Fibroblast of lung (primary cell): ENCODE measurements around the gene NCAPD2.

ENCODE experiments used
- EZH2 ChIP-seq: IDR thresholded peaks from 2 replicates; pipeline ENCODE4 v1.5.1; 2012; ENCODE audit warnings: low read length, control low read depth, mild to moderate bottlenecking; ENCODE audit errors: missing control alignments
- TF ChIP-seq, protein P1 (sequence below), 2 donors: IDR thresholded peaks in 1 of 2; conservative IDR thresholded peaks in 1 of 2; 1 replicate in 1 of 2; 2 replicates in 1 of 2; pipeline ENCODE4 v1.5.1; 2011 to 2012; ENCODE audit warnings: low read length in 2 of 2, control low read depth in 1 of 2, inconsistent platforms in 1 of 2, low read depth in 1 of 2, mild to moderate bottlenecking in 1 of 2

DNA sequence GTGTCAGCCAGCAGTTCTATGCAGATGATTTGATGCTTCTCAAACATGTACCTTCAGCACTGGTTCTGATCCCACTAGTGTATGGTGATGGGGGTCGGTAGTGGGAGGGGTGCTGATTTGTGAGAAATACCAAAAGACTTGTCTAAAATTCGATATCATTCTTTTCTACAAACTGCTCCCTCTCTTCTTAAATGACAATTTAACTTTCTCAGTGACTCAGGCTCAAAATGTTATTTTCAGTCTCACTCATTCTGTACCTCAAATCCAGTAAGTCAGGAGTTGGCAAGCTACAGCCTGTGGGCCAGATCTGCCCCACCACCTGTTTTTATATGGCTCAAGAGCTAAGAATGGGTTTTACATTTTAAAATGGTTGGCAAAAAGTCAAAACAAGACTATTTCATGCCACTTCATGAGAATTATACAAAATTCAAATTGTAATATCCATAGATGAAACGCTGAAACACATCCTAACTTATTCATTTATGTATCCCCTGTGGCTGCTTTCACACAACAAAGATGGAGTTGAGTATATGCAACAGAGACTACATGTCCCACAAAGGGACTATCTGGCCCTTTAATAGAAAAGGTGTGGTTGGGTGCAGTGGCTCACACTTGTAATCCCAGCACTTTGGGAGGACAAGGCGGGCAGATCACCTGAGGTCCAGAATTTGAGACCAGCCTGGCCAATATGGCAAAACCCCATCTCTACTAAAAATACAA lies 80.8 kb downstream of the NCAPD2 start:
- TF ChIP-seq, protein P1, sequence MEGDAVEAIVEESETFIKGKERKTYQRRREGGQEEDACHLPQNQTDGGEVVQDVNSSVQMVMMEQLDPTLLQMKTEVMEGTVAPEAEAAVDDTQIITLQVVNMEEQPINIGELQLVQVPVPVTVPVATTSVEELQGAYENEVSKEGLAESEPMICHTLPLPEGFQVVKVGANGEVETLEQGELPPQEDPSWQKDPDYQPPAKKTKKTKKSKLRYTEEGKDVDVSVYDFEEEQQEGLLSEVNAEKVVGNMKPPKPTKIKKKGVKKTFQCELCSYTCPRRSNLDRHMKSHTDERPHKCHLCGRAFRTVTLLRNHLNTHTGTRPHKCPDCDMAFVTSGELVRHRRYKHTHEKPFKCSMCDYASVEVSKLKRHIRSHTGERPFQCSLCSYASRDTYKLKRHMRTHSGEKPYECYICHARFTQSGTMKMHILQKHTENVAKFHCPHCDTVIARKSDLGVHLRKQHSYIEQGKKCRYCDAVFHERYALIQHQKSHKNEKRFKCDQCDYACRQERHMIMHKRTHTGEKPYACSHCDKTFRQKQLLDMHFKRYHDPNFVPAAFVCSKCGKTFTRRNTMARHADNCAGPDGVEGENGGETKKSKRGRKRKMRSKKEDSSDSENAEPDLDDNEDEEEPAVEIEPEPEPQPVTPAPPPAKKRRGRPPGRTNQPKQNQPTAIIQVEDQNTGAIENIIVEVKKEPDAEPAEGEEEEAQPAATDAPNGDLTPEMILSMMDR (conservative IDR thresholded peaks at IDR 0.05 in 1 of 2, IDR thresholded peaks at IDR 0.05 in 1 of 2; ENCODE audit: low read depth in 1 of 2, low read length in 2 of 2) = no peak
- TF ChIP-seq EZH2 = no peak
